Measurements from ENCODE around the gene SPTB.
"Not testable (repeated sequence)": the region's sequence is repeated elsewhere in the genome, so short reads cannot be mapped to it uniquely, and the experiment has no call there.

Gene SPTB

DNA sequence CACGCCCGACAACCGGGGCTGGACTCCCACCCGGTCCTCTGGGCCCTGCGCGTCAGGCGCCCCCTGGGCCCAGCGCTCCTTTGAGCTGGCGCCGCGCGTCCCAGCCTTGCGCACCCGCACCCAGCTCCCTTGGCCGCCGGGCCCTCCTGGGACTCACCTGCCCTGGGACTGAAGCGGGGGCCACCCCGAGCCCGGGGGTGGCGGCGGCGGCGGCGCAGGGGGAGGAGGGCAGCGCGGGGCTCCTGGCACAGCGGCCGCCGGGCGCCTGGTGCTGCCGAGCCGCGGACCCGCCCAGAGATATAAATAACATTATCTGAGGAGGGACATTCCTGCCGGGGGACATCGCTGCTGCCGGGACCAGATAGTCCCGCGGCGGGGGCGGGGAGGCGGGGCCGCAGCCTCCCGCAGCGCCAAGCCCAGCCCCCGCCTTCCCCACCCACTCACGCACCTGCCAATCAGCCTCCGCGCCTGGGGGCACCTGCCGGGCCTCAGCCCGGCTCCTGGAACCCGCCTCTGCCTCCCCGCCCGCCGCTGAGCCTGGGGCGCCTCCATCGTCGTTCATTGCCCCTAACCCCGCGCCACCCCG lies at the start of gene SPTB:
TSS of gene SPTB (minus strand) at position 273 of the 586 bp plus-strand sequence. CDS start 56,813 bp downstream, outside the sequence.
- DNase-seq (ENCODE audit: low read depth, low spot score), result no peak

- DNase-seq (ENCODE audit: low read depth, low spot score), result no peak
Measured at GRCh38 chr14:64929014-64929359, 49.3 kb upstream of the SPTB start.

GRCh38 chr14:64928239-64929013 lies 48.7 kb upstream of the SPTB start:
- no peak for DNase-seq (ENCODE audit: low read depth, low spot score)

DNA sequence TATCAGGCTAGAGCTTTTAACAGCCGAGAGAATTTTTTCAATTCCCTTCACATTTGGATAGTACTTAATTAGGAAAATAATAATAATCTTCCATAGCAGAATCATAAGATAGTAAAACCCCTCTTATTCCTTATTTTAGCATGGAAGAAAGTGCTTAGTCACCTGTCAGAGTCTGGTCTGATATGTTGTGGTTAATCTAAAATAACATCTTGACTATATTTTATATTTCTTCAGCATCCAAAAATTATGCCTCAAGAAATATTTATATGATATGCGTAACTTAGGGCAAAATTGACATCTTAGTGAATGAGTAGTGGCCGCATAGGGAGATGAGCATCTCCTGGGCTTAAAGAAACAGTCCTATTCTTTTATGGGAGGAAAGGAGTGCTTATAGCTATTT lies 47.3 kb upstream of the SPTB start:
- DNase-seq (ENCODE audit: low read depth, low spot score), result no peak

GRCh38 chr14:64926398-64926995 lies 46.8 kb upstream of the SPTB start:
- no peak for DNase-seq (ENCODE audit: low read depth, low spot score)

DNA sequence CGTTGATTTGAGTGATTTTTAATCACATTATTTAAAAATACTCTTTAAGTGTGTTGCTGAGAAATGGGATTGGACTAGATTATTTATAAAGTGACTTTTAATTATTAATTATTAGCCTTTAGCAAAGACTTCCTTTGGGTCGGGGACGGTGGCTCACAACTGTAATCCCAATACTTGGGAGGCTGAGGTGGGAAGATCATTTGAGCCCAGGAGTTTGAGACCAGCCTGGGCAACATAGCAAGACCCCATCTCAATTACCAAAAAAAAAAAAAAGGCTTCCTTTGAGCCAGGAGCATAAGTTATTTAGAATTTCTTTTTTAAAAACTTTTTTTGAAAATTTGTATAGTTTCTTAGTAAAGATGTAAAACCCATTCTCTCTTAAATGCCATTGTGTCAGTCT lies 43.3 kb upstream of the SPTB start:
- DNase-seq (ENCODE audit: low read depth, low spot score), result no peak

GRCh38 chr14:64920465-64920864 lies 40.8 kb upstream of the SPTB start:
- no peak for DNase-seq (ENCODE audit: low read depth, low spot score)

- DNase-seq (ENCODE audit: low read depth, low spot score), result no peak
Measured at GRCh38 chr14:64919618-64920017, 39.9 kb upstream of the SPTB start.

DNA sequence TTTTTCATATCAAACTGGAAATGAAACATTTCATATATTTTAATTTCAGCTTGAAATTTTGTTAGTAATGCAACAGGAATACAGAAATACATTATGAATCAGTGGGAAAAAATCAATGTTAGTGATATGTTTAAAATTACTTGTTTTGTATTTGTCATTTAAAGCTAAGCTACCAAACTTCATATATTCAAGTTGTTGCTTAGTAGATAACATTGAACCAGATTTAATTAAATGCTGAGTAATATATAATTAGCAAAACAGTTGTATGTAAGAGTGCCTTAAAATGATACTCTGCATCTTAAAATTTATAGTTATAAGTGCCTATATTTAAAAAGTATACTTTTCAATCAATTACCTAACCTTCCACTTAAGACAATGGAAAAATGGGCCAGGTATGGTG lies 39.5 kb upstream of the SPTB start:
- no peak for DNase-seq (ENCODE audit: low read depth, low spot score)

- DNase-seq (ENCODE audit: low read depth, low spot score), result no peak
Measured at GRCh38 chr14:64918216-64918615, 38.5 kb upstream of the SPTB start.

DNA sequence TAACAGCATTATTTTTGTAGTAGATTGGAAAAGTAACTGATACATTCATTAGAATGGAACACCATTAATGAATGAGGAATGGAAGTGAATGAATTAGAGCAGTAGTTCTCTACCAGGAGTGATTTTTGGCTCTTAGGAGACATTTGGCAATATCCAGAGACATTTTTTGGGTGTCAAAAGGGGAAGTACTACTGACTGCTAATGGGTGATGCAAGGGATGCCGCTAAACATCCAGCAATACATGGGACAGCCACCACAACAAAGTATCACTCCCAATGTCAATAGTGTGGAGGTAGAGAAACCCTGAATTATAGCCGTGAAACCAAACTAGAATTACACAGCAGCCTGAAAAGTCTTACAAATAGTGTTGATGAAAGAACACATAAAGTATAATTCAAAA lies 36.1 kb upstream of the SPTB start:
- no peak for DNase-seq (ENCODE audit: low read depth, low spot score)

GRCh38 chr14:64915029-64915424 lies 35.3 kb upstream of the SPTB start:
- DNase-seq (ENCODE audit: low read depth, low spot score), result no peak

GRCh38 chr14:64914237-64915028 lies 34.7 kb upstream of the SPTB start, which contains the start of gene CHURC1:
TSS of gene CHURC1 (plus strand) at chr14:64914455. CDS start at chr14:64914496, 41 bp downstream.
- peak; percentile 91 for DNase-seq (ENCODE audit: low read depth, low spot score)

DNA sequence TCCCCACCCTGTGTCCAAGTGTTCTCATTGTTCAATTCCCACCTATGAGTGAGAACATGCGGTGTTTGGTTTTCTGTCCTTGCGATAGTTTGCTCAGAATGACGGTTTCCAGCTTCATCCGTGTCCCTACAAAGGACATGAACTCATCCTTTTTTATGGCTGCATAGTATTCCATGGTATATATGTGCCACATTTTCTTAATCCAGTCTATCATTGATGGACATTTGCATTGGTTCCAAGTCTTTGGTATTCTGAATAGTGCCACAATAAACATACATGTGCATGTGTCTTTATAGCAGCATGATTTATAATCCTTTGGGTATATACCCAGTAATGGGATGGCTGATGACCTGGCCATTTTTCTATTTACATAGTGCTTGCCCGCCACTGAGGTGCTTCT lies 33.8 kb upstream of the SPTB start:
- DNase-seq (ENCODE audit: low read depth, low spot score), result not testable (repeated sequence)

GRCh38 chr14:64912261-64912660 lies 32.6 kb upstream of the SPTB start:
- DNase-seq (ENCODE audit: low read depth, low spot score), result no peak

- peak; percentile 7 for DNase-seq (ENCODE audit: low read depth, low spot score)
Measured at GRCh38 chr14:64910847-64911495, 31.3 kb upstream of the SPTB start.

DNA sequence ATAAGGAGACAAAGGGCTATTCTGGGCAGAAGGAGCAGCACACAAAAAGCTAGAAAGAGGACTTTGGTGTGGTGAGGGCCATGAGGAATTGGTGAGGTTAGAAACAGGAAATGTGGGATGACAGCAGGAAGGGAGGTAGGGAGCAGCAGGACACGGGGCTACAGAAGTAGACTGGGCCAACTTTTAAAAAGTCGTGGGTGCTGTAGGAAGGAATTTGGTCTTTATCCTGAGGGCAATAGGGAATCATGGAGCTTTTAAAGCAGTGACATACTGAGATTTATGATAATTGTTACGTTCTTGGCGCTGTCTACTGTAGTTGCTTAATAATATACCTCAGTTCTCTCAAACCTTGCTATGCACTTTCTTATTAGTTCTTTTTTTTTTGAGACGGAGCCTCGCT lies 26.3 kb upstream of the SPTB start:
- no peak for DNase-seq (ENCODE audit: low read depth, low spot score)

DNA sequence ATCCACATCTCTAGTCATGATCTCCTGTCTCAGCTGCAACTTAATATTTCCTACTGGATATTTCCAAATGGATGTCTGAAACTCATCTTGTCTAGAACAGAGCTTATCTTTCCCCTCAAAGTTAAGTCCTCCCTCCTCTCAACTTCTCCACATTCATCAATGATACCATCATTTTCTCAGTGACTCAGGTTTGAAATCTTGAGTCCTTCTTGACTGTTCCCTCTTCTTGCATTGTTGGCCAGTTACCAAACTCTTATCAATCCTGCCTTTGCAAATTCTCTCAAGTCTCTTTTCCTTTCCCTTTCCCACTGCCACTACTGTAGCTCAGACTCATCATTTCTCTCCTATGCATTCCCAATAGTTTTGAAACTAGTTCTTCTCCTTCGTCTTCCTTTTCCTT lies 20.3 kb upstream of the SPTB start:
- no peak for DNase-seq (ENCODE audit: low read depth, low spot score)

- peak; percentile 46 for DNase-seq (ENCODE audit: low read depth, low spot score)
Measured at GRCh38 chr14:64891839-64892375, 12.2 kb upstream of the SPTB start.

- no peak for DNase-seq (ENCODE audit: low read depth, low spot score)
Measured at GRCh38 chr14:64891173-64891838, 11.6 kb upstream of the SPTB start.

- no peak for DNase-seq (ENCODE audit: low read depth, low spot score)
Measured at GRCh38 chr14:64889352-64889751, 9.6 kb upstream of the SPTB start.
